Gastrocnemius medialis (tissue), 4 donors: ENCODE results near the gene CUX1.
"Not testable (repeated sequence)": the region's sequence is repeated elsewhere in the genome, so short reads cannot be mapped to it uniquely, and the experiment has no call there.

ENCODE experiments used
- POLR2A ChIP-seq, 2 donors: fragments of 450-650 bp; IDR thresholded peaks; one replicate each; pipeline ENCODE4 v1.6.1; 2017; ENCODE audit warnings: antibody characterized with exemption in 2 of 2, mild to moderate bottlenecking in 2 of 2, moderate library complexity in 2 of 2
- TF ChIP-seq, protein P1 (sequence below), 5 experiments: fragments of 450-650 bp in 3 of 5; fragments of 200-600 bp in 2 of 5; sonication (generic) in 2 of 5; IDR thresholded peaks in 4 of 5; conservative IDR thresholded peaks in 1 of 5; 1 replicate in 4 of 5; 2 replicates in 1 of 5; pipeline ENCODE4 v1.5.1; 2016 to 2019; ENCODE audit warnings: antibody characterized with exemption in 5 of 5, mild to moderate bottlenecking in 3 of 5, moderate library complexity in 3 of 5

DNA sequence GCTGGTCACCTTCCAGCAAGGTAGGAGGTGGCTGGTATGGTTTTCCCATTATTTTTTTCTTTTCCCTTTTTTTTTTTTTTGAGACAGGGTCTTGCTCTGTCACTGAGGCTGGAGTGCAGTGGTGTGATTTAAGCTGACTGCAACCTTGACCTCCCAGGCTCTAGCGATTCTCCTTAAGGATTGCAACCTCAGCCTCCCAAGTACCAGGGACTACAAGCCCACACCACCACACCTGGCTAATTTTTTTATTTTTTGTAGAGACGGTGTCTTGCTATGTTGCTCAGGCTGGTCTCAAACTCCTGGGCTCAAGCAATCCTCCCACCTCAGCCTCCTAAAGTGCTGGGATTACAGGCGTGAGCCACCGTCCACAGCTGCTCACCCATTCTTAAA lies 24.7 kb upstream of the CUX1 start:
- TF ChIP-seq, protein P1, sequence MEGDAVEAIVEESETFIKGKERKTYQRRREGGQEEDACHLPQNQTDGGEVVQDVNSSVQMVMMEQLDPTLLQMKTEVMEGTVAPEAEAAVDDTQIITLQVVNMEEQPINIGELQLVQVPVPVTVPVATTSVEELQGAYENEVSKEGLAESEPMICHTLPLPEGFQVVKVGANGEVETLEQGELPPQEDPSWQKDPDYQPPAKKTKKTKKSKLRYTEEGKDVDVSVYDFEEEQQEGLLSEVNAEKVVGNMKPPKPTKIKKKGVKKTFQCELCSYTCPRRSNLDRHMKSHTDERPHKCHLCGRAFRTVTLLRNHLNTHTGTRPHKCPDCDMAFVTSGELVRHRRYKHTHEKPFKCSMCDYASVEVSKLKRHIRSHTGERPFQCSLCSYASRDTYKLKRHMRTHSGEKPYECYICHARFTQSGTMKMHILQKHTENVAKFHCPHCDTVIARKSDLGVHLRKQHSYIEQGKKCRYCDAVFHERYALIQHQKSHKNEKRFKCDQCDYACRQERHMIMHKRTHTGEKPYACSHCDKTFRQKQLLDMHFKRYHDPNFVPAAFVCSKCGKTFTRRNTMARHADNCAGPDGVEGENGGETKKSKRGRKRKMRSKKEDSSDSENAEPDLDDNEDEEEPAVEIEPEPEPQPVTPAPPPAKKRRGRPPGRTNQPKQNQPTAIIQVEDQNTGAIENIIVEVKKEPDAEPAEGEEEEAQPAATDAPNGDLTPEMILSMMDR (IDR thresholded peaks at IDR 0.05 in 4 of 5, conservative IDR thresholded peaks at IDR 0.05 in 1 of 5) = not testable (repeated sequence)
- TF ChIP-seq POLR2A (IDR thresholded peaks at IDR 0.05) = not testable (repeated sequence)
